DOHH2 (cell line): ENCODE measurements around the gene ATP2A3.

Experiments
- EZH2phosphoT487 ChIP-seq: fragments of 200-600 bp; sonication (generic); IDR thresholded peaks from 2 replicates; pipeline ENCODE4 v1.6.1; 2017; ENCODE audit warnings: borderline replicate concordance, mild to moderate bottlenecking, antibody characterized with exemption, low read length, moderate library complexity, mixed read lengths
- TF ChIP-seq, protein P1 (sequence below): fragments of 200-600 bp; sonication (generic); IDR thresholded peaks from one replicate; pipeline ENCODE4 v1.5.1; 2014; ENCODE audit warnings: antibody characterized with exemption, mild to moderate bottlenecking, low read depth, low read length; ENCODE audit not compliant: poor library complexity, severe bottlenecking

DNA sequence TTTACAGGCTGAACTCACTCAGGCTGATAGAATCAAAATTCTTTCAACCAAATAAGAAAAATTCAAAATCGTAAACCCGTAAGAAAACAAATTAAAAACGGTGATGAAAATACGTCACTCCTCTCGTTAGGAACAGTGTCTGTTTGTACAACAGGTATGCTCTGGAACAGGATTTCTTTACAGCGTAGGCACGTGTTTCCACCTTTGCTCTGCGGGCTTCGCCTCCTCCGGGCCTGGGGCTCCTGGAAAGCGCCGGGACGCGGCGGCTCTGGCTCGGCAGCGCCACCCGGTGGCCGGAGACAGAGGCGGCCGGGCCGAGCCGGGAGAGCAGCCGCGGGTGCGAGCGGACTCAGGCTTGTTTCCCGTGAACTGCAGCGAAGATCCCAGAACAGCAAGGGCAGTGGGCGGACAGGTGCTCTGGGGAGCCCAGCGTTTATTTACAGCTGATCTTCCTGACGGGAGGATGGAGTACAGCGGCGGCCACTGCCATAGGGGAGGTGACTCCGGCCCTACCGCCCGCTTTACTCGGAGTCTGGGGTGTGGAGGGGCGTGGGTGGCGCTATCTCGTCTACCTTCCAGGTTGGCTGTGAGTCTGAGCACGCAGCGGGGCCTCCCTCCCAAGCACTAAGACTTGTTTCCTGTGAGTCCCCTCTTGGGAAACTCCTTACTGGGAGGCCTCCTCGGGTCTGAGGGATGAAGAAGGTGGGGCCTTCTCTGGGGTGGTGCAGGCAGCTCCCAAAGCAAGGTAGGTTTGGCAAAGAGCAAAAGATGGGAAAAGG, 40.5 kb upstream of the ATP2A3 start:
- TF ChIP-seq, protein P1, sequence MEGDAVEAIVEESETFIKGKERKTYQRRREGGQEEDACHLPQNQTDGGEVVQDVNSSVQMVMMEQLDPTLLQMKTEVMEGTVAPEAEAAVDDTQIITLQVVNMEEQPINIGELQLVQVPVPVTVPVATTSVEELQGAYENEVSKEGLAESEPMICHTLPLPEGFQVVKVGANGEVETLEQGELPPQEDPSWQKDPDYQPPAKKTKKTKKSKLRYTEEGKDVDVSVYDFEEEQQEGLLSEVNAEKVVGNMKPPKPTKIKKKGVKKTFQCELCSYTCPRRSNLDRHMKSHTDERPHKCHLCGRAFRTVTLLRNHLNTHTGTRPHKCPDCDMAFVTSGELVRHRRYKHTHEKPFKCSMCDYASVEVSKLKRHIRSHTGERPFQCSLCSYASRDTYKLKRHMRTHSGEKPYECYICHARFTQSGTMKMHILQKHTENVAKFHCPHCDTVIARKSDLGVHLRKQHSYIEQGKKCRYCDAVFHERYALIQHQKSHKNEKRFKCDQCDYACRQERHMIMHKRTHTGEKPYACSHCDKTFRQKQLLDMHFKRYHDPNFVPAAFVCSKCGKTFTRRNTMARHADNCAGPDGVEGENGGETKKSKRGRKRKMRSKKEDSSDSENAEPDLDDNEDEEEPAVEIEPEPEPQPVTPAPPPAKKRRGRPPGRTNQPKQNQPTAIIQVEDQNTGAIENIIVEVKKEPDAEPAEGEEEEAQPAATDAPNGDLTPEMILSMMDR = peak; percentile 96
- TF ChIP-seq EZH2phosphoT487 = no peak
